GM08714 (cell line): ENCODE data around the gene MYO9B.

Source experiments
- H3K4me3 ChIP-seq: fragments of 200-500 bp; sonication (Bioruptor generic); 2 replicates; pipeline ENCODE4 v1.5.1; 2014; ENCODE audit warnings: mild to moderate bottlenecking, low read length, inconsistent platforms
- ZNF274 ChIP-seq: IDR thresholded peaks from 2 replicates; pipeline ENCODE4 v1.6.1; 2012; ENCODE audit warnings: mild to moderate bottlenecking, low read depth, low read length

The MYO9B gene

DNA sequence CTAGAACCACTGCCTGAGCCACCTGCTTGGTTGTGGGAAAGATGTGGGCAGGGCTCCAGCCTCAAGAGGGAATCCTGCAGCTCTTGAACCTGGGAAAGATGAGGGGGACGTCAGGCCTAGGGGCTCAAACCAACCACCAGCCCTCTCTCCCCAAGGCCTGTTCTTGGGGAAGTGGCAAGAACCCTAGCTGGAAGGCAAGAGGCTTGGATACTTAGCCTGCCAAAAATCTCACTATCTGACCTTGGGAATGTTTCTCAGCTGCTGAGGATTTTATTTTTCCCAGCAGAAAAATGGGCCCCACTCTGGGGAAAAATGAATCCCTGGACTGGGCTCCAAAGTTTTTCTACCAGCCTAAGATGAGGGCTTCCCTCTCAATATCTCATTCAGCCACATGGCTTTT, 184.4 kb downstream of the MYO9B start:
- no peak overlapping the region for H3K4me3 ChIP-seq
- TF ChIP-seq ZNF274, result no peak

DNA sequence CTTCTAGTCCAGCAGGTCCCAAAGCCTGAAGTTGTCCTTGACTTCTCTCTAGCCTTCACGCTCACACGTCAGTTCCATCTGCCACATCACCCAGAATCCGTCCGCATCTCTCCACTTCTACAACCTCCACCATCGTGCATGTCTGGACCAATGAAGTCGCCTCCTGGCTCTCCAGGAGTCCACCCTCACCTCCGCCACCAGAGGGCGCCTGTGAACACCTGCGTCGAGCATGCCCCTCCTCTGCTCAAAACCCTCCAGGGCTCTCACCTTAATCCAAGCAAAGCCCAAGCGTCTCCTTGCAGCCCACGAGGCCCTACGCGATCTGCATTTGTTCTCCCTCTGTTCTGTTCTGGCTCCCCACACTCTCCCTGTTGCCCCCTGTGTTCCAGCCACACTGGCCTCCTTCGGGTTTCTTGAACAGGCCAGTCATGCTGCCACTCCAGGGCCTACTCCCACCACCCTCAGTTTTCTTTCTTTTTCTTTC, 185.3 kb downstream of the MYO9B start:
- H3K4me3 ChIP-seq, result no peak overlapping the region
- no peak for TF ChIP-seq ZNF274

DNA sequence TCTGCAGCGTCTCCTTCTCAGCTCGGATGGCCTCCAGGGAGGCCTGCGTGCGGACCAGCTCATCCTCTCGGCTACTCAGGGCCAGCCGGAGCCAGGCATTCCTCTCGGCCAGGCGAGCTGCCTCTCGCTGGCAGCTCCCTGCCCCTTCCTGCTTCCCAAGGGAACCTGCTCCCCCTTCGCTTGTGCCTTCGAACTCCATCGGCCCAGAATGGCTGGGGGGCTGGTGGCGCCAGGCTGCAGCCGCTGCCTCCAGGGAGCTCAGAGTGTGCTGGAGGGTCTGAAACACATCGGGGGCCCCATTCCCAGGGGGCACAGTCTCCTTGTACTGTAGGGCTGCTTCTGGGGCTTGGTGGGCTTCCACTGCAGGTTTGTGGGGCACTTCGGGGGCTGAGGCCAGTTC, 187.0 kb downstream of the MYO9B start:
- H3K4me3 ChIP-seq, result no peak overlapping the region
- TF ChIP-seq ZNF274, result no peak
